ENCODE results near the gene USP15. TPM values are rescaled to one million over a fixed set of nuclear protein-coding genes. Genes with fewer than 3 reads are reported as not detected.
A peak's percentile ranks its signal among the peaks of the same experiment; 100 is the strongest.
"Not testable (repeated sequence)": the region's sequence is repeated elsewhere in the genome, so short reads cannot be mapped to it uniquely, and the experiment has no call there.

Gene USP15
- polyA plus RNA-seq, 4 donors, result 46.8 to 51.5 (median 50.0) TPM

GRCh38 chr12:62434494-62435302 lies 174.5 kb downstream of the USP15 start:
- DNase-seq (ENCODE audit: low read depth in 4 of 4, low spot score in 3 of 4), result no peak

GRCh38 chr12:62435303-62436163 lies 175.3 kb downstream of the USP15 start:
- peak in 3 of 4 donors; percentile 30 to 42 (median 35) for DNase-seq (ENCODE audit: low read depth in 4 of 4, low spot score in 3 of 4)

GRCh38 chr12:62436164-62436503 lies 175.9 kb downstream of the USP15 start:
- no peak for DNase-seq (ENCODE audit: low read depth in 4 of 4, low spot score in 3 of 4)

DNA sequence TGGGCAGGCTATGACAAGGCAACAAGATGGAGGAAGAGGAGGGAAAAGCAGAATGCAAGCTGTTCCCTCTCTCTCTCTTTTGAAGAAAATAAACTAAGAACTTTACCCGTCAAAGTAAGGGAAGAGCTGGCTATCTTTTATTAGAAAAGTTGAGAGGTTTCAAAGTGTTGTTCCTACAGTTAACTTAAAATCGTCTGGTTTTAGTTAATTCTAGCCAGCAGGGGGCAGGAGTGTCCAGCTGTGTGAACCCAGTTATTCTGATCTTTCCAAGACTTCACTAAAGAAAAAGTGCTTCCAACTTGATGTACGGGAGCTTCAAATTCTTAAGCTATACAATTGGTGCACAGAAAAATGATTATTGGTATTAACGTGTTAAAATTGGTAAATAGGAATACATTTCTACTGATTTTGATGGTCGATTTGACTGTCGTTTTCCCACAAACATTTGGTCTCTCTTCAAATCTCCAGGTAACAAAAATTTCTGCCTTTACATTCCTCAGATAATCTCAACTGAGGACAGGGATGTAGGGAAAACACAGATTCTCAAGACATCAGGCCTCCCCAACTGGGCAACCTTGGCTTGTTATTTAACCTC lies 178.0 kb downstream of the USP15 start:
- DNase-seq (ENCODE audit: low read depth in 4 of 4, low spot score in 3 of 4), result peak in 3 of 4 donors; percentile 22 to 49 (median 39)

DNA sequence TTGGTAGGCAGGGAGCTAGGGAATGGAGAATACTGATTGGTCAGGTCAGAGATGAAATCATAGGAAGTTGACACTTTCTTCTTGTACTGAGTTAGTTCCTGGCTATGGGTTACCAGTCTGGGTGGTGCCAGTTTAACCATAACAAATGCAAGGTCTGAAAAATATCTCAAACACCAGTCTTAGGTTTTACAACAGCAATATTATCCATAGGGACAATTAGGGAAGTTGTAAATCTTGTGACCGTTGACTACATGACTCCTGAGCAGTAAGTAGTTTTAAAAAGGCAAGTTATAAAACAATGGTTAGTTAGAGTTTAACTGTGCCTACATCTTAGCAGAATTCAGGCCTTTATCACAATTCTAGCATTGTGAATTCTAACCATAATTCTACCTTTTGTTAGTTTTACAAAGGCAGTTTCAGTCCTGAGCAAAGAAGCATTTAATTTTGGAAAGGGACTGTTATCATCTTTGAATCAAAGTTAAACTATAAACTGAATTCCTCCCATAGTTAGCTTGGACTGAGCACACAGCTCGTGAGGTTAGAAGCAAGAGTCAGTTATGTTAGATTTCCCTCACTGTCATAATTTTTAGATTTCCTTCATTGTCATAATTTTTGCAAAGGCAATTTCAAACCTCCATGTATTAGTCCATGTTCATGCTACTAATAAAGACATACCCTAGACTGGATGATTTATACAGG lies 186.7 kb downstream of the USP15 start:
- no peak for DNase-seq (ENCODE audit: low read depth in 4 of 4, low spot score in 3 of 4)

DNA sequence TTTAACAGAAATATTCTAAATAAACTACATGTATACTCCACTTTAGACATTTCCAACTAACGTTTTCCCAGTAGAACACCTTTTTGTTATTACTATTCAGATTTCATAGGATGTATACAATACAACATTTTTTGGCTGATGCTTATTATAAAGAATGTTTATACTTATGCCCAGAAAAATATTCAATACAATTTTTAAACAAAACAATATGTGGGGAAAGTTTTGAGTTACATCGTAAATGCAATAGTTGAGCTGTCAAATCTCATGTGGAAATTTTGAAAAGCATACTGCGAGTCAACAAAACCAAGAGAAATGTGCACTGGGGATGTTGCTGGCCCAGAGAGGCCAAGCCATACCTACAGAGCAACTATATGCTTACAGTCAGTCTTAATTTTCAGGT lies 188.2 kb downstream of the USP15 start:
- DNase-seq (ENCODE audit: low read depth in 4 of 4, low spot score in 3 of 4), result no peak

DNA sequence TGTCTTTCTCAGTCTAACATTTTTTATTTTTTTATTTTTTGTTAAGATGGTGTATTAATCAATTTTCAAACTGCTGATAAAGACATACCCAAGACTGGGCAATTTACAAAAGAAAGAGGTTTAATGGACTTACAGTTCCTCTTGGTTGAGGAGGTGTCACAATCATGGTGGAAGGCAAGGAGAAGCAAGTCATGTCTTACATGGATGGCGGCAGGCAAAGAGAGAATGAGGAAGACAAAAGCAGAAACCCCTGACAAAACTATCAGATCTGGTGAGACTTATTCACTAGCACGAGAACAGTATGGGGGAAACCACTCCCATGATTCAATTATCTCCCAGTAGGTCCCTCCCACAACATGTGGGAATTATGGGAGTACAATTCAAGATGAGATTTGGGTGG lies 195.2 kb downstream of the USP15 start:
- DNase-seq (ENCODE audit: low read depth in 4 of 4, low spot score in 3 of 4), result not testable (repeated sequence)

DNA sequence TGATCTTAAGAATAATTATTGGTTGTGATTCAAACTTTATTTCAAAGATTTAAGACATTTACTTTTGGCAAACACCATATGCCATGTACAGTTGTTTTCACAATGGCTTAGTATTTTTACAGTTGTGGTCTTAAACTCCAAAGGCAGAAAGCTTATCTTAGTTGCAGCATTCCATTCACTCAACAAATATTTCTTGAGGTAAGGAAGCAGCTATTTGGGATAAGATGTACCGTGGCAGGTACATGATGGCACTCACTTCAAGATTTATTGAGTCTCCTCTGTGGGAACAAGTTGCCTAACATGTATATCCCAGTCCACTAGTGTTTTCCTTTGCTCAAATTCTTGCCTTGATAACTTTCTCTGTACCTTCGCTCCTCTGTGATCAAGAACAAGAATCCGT lies 198.4 kb downstream of the USP15 start:
- DNase-seq (ENCODE audit: low read depth in 4 of 4, low spot score in 3 of 4), result no peak

GRCh38 chr12:62459976-62460375 lies 199.8 kb downstream of the USP15 start:
- no peak for DNase-seq (ENCODE audit: low read depth in 4 of 4, low spot score in 3 of 4)

GRCh38 chr12:62461171-62461837 lies 201.1 kb downstream of the USP15 start:
- not testable (repeated sequence) for DNase-seq (ENCODE audit: low read depth in 4 of 4, low spot score in 3 of 4)

- not testable (repeated sequence) for DNase-seq (ENCODE audit: low read depth in 4 of 4, low spot score in 3 of 4)
Observed at GRCh38 chr12:62463252-62463651, 203.0 kb downstream of the USP15 start.

Other genes with a start within 250 kb of the USP15 start
- gene MON2, start 206.4 kb downstream of the USP15 start, polyA plus RNA-seq (ENCODE audit: insufficient read length in 4 of 4), result 10 to 100 TPM; 47.3 to 68.2 (median 51.8) TPM